Endothelial cell (in vitro differentiated cells): ENCODE data around the gene MBD4. TPM values are rescaled to one million over a fixed set of nuclear protein-coding genes. Genes with fewer than 3 reads are reported as not detected.

Experiments
- DNase-seq: peaks from one replicate; pipeline ENCODE4 v3.0.0; 2021; ENCODE audit warnings: low spot score
- H3K27ac Mint-ChIP-seq: one replicate; pipeline ENCODE4 v1.8.0; 2021; ENCODE audit warnings: mixed read lengths, inconsistent platforms; ENCODE audit not compliant: unreplicated experiment
- H3K27me3 Mint-ChIP-seq: one replicate; pipeline ENCODE4 v1.8.0; 2021; ENCODE audit warnings: mild to moderate bottlenecking, moderate library complexity, mixed read lengths, inconsistent platforms; ENCODE audit not compliant: unreplicated experiment
- H3K36me3 Mint-ChIP-seq: one replicate; pipeline ENCODE4 v1.8.0; 2021; ENCODE audit warnings: mild to moderate bottlenecking, low read depth, mixed read lengths, inconsistent platforms; ENCODE audit not compliant: unreplicated experiment
- H3K4me1 Mint-ChIP-seq: one replicate; pipeline ENCODE4 v1.8.0; 2021; ENCODE audit warnings: mild to moderate bottlenecking, mixed read lengths, inconsistent platforms; ENCODE audit not compliant: unreplicated experiment
- H3K4me3 Mint-ChIP-seq: one replicate; pipeline ENCODE4 v1.8.0; 2021; ENCODE audit warnings: mild to moderate bottlenecking, mixed read lengths, inconsistent platforms; ENCODE audit not compliant: unreplicated experiment
- H3K9me3 Mint-ChIP-seq: one replicate; pipeline ENCODE4 v1.8.0; 2021; ENCODE audit warnings: mixed read lengths, inconsistent platforms; ENCODE audit not compliant: unreplicated experiment
- total RNA-seq: library from RNA; stranded (reverse); fragmentation: NEBNext Ultra II Directional; extraction: Animal tissue kit (Norgen Biotek cat#: 25700); gene quantifications from one replicate; pipeline ENCODE4 v1.2.1, GENCODE V29; 2021; ENCODE audit not compliant: unreplicated experiment
- TF ChIP-seq, protein P1 (sequence below): fragments of 200-600 bp; sonication (generic); IDR thresholded peaks from one replicate; pipeline ENCODE4 v1.5.0; 2021; ENCODE audit warnings: antibody characterized with exemption; ENCODE audit not compliant: unreplicated experiment

Gene MBD4
- total RNA-seq, 1 donor from 2014 or later: 30.6 TPM

DNA sequence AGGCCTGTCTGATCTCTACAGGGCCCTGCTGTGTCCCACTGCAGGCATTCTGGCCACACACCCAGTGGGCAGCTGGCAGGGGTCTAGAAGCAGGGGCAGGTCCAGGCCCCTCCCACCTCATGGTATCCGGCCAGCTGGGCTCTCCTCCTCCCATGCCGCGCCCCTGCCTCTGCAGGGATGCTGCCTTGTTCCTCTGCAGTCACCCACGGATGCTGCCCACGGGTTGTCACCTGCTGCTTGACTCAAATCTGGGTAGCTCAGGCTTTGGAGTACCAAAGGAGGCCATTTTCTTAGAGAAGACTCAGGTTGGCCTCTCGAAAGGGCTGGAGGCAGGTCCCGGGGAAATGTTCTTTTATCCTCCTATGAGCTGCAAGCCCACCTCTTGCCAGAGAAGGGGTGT is 36.3 kb downstream of the MBD4 start:
- DNase-seq: no peak
- Mint-ChIP-seq H3K36me3 (peaks cover 4% of the 10 kb centered on the region), H3K4me3 (no peak overlapping the region), H3K4me1 (peaks cover 10% of the 10 kb centered on the region), H3K27ac (no peak overlapping the region), H3K27me3 (peaks cover 5% of the 10 kb centered on the region), H3K9me3 (no peaks in the 10 kb centered on the region)
- TF ChIP-seq, protein P1, sequence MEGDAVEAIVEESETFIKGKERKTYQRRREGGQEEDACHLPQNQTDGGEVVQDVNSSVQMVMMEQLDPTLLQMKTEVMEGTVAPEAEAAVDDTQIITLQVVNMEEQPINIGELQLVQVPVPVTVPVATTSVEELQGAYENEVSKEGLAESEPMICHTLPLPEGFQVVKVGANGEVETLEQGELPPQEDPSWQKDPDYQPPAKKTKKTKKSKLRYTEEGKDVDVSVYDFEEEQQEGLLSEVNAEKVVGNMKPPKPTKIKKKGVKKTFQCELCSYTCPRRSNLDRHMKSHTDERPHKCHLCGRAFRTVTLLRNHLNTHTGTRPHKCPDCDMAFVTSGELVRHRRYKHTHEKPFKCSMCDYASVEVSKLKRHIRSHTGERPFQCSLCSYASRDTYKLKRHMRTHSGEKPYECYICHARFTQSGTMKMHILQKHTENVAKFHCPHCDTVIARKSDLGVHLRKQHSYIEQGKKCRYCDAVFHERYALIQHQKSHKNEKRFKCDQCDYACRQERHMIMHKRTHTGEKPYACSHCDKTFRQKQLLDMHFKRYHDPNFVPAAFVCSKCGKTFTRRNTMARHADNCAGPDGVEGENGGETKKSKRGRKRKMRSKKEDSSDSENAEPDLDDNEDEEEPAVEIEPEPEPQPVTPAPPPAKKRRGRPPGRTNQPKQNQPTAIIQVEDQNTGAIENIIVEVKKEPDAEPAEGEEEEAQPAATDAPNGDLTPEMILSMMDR: no peak

DNA sequence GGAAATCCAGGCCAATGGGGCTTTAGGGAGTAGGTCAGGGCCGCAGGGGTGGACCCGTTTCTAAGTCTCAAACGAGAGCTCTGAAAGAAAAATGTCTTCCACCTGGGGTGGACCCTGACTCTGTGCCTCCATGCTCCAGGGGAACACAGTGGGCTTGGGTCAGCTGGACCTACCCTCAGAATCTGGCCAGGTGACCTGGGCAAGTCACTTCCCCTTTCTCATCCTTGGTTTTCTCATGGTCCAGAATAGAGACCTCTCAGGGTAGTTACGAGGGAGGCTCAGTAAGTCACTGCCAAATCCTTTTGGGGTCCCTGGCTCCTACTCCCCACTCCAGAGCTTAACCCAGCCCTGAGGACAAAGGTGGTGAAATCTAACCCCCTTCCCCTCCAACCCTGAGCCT is 37.1 kb downstream of the MBD4 start:
- no peak overlapping the region for H3K4me3 Mint-ChIP-seq
- DNase-seq: no peak
- peaks cover 5% of the 10 kb centered on the region for H3K27me3 Mint-ChIP-seq
- TF ChIP-seq, protein P1: no peak
- H3K4me1 Mint-ChIP-seq: peaks cover 17% of the 10 kb centered on the region
- peak overlapping the region; percentile 70 for H3K27ac Mint-ChIP-seq
- H3K36me3 Mint-ChIP-seq: peaks cover 4% of the 10 kb centered on the region
- no peaks in the 10 kb centered on the region for H3K9me3 Mint-ChIP-seq

DNA sequence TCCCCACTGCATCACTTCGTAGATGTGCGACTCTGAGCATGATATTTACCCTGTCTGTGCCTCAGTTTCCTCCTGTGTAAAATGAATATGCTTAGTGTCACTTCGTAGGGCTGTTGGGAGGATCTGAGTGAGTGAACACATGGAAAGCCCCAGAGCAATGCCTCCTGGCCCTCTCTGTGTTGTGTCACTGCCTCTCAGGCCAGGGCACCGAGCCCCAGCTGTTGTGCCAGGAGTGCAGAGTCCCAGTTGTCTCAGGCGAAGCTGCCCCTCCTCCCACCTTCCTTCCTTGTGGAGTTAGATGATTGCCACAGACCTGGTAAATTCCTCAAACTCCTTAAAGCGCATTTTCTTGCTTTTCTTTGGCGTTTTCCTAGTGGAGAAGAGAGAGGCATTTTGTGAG is 37.5 kb downstream of the MBD4 start:
- Mint-ChIP-seq H3K36me3 (peaks cover 4% of the 10 kb centered on the region), H3K4me3 (no peak overlapping the region), H3K4me1 (peaks cover 21% of the 10 kb centered on the region)

DNA sequence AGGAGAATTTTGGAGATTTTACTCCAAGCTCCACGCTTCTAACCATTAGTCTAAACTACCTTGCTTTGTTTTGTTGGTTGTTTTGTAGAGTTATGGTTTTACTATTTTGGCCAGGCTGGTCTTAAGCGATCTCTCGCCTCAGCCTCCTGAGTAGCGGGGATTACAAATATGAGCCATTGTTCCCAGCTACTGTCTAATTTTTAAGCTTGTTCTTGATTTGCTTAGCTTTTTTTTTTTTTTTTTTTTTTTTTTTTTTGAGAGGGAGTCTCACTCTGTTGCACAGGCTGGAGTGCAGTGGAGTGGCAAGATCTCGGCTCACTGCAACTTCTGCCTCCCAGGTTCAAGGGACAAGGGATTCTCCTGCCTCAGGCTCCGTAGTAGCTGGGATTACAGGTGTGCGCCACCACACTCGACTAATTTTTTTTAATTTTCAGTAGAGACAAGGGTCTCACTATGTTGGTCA is 39.8 kb downstream of the MBD4 start:
- peaks cover 9% of the 10 kb centered on the region for H3K36me3 Mint-ChIP-seq
- TF ChIP-seq, protein P1: no peak
- peaks cover 7% of the 10 kb centered on the region for H3K27me3 Mint-ChIP-seq
- no peak for DNase-seq
- H3K4me1 Mint-ChIP-seq: peaks cover 24% of the 10 kb centered on the region
- H3K9me3 Mint-ChIP-seq: no peaks in the 10 kb centered on the region
- H3K4me3 Mint-ChIP-seq: peak overlapping the region; percentile 100
- H3K27ac Mint-ChIP-seq: no peak overlapping the region

More for the DNA sequence above, 37.5 kb downstream of the MBD4 start:
- Mint-ChIP-seq H3K9me3 (no peaks in the 10 kb centered on the region), H3K27me3 (peaks cover 5% of the 10 kb centered on the region), H3K27ac (no peak overlapping the region)
- TF ChIP-seq, protein P1: no peak
- no peak for DNase-seq

DNA sequence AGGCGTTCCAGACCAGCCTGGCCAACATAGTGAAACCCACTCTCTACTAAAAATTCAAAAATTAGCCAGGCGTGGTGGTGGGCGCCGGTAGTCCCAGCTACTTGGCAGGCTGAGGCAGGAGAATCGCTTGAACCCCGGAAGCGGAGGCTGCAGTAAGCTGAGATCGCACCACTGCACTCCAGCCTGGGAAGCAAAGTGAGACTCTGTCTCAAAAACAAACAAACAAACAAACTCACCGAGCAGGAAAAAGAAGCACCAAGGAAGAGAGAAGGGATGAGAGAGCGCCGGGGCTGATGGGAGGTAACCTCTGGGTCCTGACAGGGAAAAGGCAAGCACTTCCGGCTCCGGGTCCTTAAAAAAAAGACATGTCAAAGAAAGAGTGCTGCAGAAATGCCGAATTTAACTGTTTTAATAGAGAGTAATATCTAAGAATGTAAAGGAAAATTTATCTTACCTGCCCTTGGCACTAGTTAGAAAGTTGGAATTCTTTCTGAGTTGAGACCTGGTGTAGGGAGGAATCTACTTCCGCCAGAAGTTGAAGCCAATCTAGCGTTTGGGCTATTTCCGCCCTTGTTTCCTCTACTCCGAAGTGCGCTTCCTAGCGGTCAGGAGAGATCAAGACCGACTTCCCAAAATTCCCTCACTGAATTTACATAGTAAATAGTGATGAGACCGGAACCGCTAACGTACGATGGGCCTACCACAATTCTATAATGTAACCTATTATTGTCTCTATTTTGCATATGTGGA is 40.4 kb downstream of the MBD4 start:
- H3K27me3 Mint-ChIP-seq: peaks cover 8% of the 10 kb centered on the region
- H3K4me1 Mint-ChIP-seq: peaks cover 24% of the 10 kb centered on the region
- peak overlapping the region; percentile 99 for H3K27ac Mint-ChIP-seq
- no peaks in the 10 kb centered on the region for H3K9me3 Mint-ChIP-seq
- peak; percentile 76 for DNase-seq
- TF ChIP-seq, protein P1: peak; percentile 70
- peaks cover 15% of the 10 kb centered on the region for H3K36me3 Mint-ChIP-seq
- H3K4me3 Mint-ChIP-seq: peak overlapping the region; percentile 100
